WTC11 (cell line): ENCODE results near the gene GPS2. TPM values are rescaled to one million over a fixed set of nuclear protein-coding genes. Genes with fewer than 3 reads are reported as not detected.

ENCODE experiments used
- ATAC-seq: fragments of 200-7000 bp; cut with Tn5 transposase; 2 replicates; pipeline ENCODE4 v1.10.0; 2021; ENCODE audit warnings: mild to moderate bottlenecking, moderate library complexity
- CTCF ChIA-PET: fragments of 300-600 bp; sonication (Branson Sonifier 250); formaldehyde crosslinking; loops from one replicate; lab custom pipeline; 2021; ENCODE audit warnings: antibody characterized with exemption; lab: Charles Lee
- POLR2A ChIA-PET: fragments of 350-600 bp; sonication (Branson Sonifier 250); formaldehyde crosslinking; loops from one replicate; lab custom pipeline; 2021; ENCODE audit warnings: antibody characterized with exemption; lab: Charles Lee
- DNase-seq: peaks from one replicate; pipeline ENCODE4 v3.0.0; 2021; ENCODE audit warnings: low spot score
- H3K27ac Mint-ChIP-seq: 2 replicates; pipeline ENCODE4 v1.8.0; 2021; ENCODE audit warnings: mixed read lengths
- H3K27me3 Mint-ChIP-seq: 2 replicates; pipeline ENCODE4 v1.8.0; 2021; ENCODE audit warnings: low read depth, mild to moderate bottlenecking, moderate library complexity, mixed read lengths
- H3K36me3 Mint-ChIP-seq: 2 replicates; pipeline ENCODE4 v1.8.0; 2021; ENCODE audit warnings: mixed read lengths
- H3K4me1 Mint-ChIP-seq: 2 replicates; pipeline ENCODE4 v1.8.0; 2022; ENCODE audit warnings: mixed read lengths
- H3K4me3 Mint-ChIP-seq: 2 replicates; pipeline ENCODE4 v1.8.0; 2021; ENCODE audit warnings: mild to moderate bottlenecking, moderate library complexity, mixed read lengths
- H3K9me3 Mint-ChIP-seq: 2 replicates; pipeline ENCODE4 v1.8.0; 2021; ENCODE audit warnings: mixed read lengths
- CDX4 ChIP-seq: fragments of 250-450 bp; sonication (Bioruptor Pico); IDR thresholded peaks from 2 replicates; pipeline ENCODE4 v1.9.0; 2021; ENCODE audit warnings: moderate library complexity, mild to moderate bottlenecking, inconsistent platforms, borderline replicate concordance
- E2F5 ChIP-seq: sonication (generic); formaldehyde crosslinking; IDR thresholded peaks from 2 replicates; pipeline ENCODE4 v1.8.1; 2022; ENCODE audit warnings: mild to moderate bottlenecking, moderate library complexity, missing genetic modification reagents
- FOXK1 ChIP-seq: sonication (generic); formaldehyde crosslinking; IDR thresholded peaks from 2 replicates; pipeline ENCODE4 v1.8.0; 2022; ENCODE audit warnings: mild to moderate bottlenecking, moderate library complexity, missing genetic modification reagents
- FOXP4 ChIP-seq: sonication (generic); formaldehyde crosslinking; IDR thresholded peaks from 2 replicates; pipeline ENCODE4 v1.8.0; 2022; ENCODE audit warnings: mild to moderate bottlenecking, missing genetic modification reagents
- GRHL2 ChIP-seq: fragments of 250-450 bp; sonication (Bioruptor Pico); IDR thresholded peaks from 2 replicates; pipeline ENCODE4 v1.8.0; 2022; ENCODE audit warnings: mild to moderate bottlenecking, moderate library complexity; ENCODE audit not compliant: insufficient replicate concordance, severe bottlenecking
- JUN ChIP-seq: sonication (generic); formaldehyde crosslinking; IDR thresholded peaks from 2 replicates; pipeline ENCODE4 v1.8.0; 2023; ENCODE audit warnings: mild to moderate bottlenecking, missing genetic modification reagents
- KAT7 ChIP-seq: sonication (generic); formaldehyde crosslinking; IDR thresholded peaks from 2 replicates; pipeline ENCODE4 v1.8.1; 2023; ENCODE audit warnings: missing genetic modification reagents, mild to moderate bottlenecking, borderline replicate concordance
- PRDM15 ChIP-seq: sonication (generic); formaldehyde crosslinking; IDR thresholded peaks from 2 replicates; pipeline ENCODE4 v1.8.0; 2022; ENCODE audit warnings: missing genetic modification reagents
- SMAD3 ChIP-seq: sonication (generic); formaldehyde crosslinking; IDR thresholded peaks from 2 replicates; pipeline ENCODE4 v1.8.0; 2022; ENCODE audit warnings: missing genetic modification reagents, mild to moderate bottlenecking, borderline replicate concordance
- SMAD4 ChIP-seq: sonication (generic); formaldehyde crosslinking; IDR thresholded peaks from 2 replicates; pipeline ENCODE4 v1.8.0; 2022; ENCODE audit warnings: mild to moderate bottlenecking, missing genetic modification reagents
- SP1 ChIP-seq: sonication (generic); formaldehyde crosslinking; conservative IDR thresholded peaks from 2 replicates; pipeline ENCODE4 v1.8.1; 2022; ENCODE audit warnings: missing genetic modification reagents
- STAT6 ChIP-seq: sonication (generic); formaldehyde crosslinking; conservative IDR thresholded peaks from 2 replicates; pipeline ENCODE4 v1.8.1; 2023; ENCODE audit warnings: mild to moderate bottlenecking, low read depth, missing genetic modification reagents, moderate library complexity
- ZNF396 ChIP-seq: fragments of 250-450 bp; sonication (Bioruptor Pico); IDR thresholded peaks from 2 replicates; pipeline ENCODE4 v1.8.0; 2021; ENCODE audit warnings: mild to moderate bottlenecking, moderate library complexity, borderline replicate concordance
- ZNF671 ChIP-seq: fragments of 250-450 bp; sonication (Bioruptor Pico); IDR thresholded peaks from 2 replicates; pipeline ENCODE4 v1.8.0; 2021; ENCODE audit warnings: mild to moderate bottlenecking
- total RNA-seq: library from RNA; stranded (reverse); gene quantifications from 3 replicates; pipeline ENCODE4 v1.2.3, GENCODE V29; 2021

The GPS2 gene
- total RNA-seq, 1 experiment from 2014 or later: 55.9 TPM

- no peak for TF ChIP-seq PRDM15 (CRISPR knock-in tag)
- no peak for TF ChIP-seq SMAD3
- TF ChIP-seq E2F5 (CRISPR knock-in tag): no peak
- no peak for TF ChIP-seq KAT7
- TF ChIP-seq ZNF396: no peak
- TF ChIP-seq FOXP4 (CRISPR knock-in tag): no peak
Observed at GRCh38 chr17:7290685-7291084, 24.5 kb downstream of the GPS2 start (continued).

GRCh38 chr17:7290166-7290565 is 25.0 kb downstream of the GPS2 start:
- Mint-ChIP-seq H3K27ac (no peak overlapping the region; the same call in 1 of the 2 replicates), H3K9me3 (no peaks in the 10 kb centered on the region)
- ATAC-seq: no peak
- CTCF ChIA-PET: interaction anchor here (5.4 kb wide), 1 partner anchor 9 kb away, joined by 61 read pairs; the partner anchor contains the start of gene SLC2A4
- no peak for TF ChIP-seq CDX4 (CRISPR knock-in tag)
- no peak for TF ChIP-seq SMAD4
- no peak for TF ChIP-seq FOXK1 (CRISPR knock-in tag)
- no peak for TF ChIP-seq ZNF671
- TF ChIP-seq SP1 (CRISPR knock-in tag): no peak
- TF ChIP-seq KAT7: no peak
- TF ChIP-seq STAT6: no peak
- TF ChIP-seq GRHL2: no peak
- no peak for TF ChIP-seq JUN (CRISPR knock-in tag)
- TF ChIP-seq ZNF396: no peak
- TF ChIP-seq, all 79 proteins: peak for 0
- H3K27me3 Mint-ChIP-seq: peaks cover 30% of the 10 kb centered on the region
- no peak for DNase-seq
- H3K4me3 Mint-ChIP-seq: no peak overlapping the region
- peaks cover 23% of the 10 kb centered on the region for H3K4me1 Mint-ChIP-seq
- POLR2A ChIA-PET: no interaction called here
- no peaks in the 10 kb centered on the region; the same call in 1 of the 2 replicates for H3K36me3 Mint-ChIP-seq
